ENCODE measurements around the gene SORL1.
"Not testable (repeated sequence)": the region's sequence is repeated elsewhere in the genome, so short reads cannot be mapped to it uniquely, and the experiment has no call there.

SORL1 gene

DNA sequence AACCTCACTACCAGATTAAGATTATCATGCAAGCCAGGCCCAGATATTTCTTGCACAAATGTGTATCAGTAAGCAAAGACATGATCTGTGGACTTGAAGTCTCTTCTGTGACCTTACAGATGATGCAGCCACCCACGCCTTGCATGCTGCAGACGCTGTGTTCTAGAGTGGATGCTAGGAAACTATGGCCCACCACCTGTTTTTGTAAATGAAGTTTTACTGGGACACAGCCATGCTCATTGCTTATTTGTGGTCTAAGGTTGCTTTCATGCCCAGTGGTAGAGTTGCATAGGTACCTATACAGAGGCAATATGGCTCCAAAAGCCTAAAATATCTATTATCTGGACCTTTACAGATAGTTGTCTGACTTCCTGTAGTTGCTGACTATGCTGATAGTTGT, 48.2 kb downstream of the SORL1 start:
- DNase-seq, result no peak

DNA sequence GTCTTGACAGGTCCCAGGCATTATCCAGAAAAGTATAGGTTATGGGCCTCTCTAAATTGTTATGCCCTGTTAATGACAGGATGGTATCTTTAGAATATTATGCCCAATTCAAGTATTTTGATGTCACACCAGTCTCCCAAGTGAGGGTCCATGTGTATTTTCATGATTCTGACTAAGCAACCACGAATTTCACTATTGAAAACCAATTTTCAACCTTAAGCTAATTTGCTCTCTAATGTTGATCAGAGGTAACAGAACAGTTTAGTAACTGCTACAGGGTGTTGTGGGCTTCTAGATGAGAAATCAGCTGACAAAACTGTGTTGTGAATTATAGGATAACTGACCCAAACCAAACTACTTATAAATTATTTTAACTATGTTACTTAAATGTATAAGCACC, 48.6 kb downstream of the SORL1 start:
- DNase-seq, result no peak

GRCh38 chr11:121503051-121503450, 50.9 kb downstream of the SORL1 start:
- DNase-seq, result no peak

DNA sequence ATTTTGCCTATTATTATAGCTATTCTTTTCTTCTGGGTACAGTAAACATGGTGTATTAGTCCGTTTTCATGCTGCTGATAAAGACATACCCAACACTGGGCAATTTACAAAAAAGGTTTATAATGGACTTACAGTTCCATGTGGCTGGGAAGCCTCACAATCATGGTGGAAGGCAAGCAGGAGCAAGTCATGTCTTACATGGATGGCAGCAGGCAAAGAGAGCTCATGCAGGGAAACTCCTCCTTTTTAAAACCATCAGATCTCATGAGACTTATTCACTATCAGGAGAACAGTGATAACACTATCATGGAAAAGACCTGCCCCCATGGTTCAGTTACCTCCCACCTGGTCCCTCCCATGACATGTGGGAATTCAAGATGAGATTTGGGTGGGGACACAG, 54.1 kb downstream of the SORL1 start:
- DNase-seq, result not testable (repeated sequence)

GRCh38 chr11:121508449-121508848, 56.3 kb downstream of the SORL1 start:
- no peak for DNase-seq

GRCh38 chr11:121510438-121510837, 58.3 kb downstream of the SORL1 start:
- DNase-seq, result no peak

DNA sequence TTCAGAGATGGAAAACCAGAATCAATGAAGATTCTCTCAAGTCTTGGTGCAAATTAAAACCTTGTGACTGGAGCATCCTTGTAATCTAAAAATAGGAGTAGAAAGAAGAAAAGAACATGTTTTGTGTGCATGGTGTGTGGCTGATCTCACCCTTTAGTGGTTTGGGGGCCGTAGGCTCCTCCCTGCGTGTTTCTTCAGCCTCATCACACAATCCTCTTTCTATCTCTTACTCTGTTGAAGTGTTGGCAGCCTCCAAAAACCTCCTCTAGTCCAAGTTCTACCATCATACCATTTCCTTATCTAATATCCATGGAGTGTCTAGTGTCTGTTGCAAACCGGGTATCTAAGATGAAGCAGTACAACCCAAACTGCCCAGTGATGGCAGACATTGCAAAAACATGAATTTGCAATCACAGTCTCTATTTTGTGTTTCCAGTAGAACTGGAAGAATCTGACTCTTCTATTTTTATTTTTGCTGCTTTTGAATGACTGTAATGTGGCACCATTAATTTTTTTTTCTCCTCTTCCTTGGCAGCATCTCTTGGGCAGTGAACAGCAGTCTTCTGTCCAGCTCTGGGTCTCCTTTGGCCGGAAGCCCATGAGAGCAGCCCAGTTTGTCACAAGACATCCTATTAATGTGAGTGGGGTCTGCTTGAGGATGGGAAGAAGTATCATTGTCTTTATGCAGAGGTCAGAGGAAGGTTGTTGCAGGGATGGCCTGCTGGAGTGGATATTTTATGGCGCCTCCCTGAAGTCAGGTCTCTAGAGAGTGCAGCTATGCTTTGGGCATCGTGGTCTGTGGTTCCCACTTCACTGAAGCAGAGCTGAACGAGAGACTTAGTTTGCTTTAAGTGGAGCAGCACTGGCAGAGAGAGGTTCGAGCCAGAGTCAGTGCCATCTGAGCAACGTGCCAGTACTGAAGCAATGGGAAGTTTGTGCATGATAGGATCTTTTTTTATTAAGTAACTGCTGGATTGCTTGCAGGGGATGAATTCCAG, 60.7 kb downstream of the SORL1 start:
- DNase-seq, result no peak

- DNase-seq, result no peak
Measured at GRCh38 chr11:121513807-121514206, 61.7 kb downstream of the SORL1 start.

DNA sequence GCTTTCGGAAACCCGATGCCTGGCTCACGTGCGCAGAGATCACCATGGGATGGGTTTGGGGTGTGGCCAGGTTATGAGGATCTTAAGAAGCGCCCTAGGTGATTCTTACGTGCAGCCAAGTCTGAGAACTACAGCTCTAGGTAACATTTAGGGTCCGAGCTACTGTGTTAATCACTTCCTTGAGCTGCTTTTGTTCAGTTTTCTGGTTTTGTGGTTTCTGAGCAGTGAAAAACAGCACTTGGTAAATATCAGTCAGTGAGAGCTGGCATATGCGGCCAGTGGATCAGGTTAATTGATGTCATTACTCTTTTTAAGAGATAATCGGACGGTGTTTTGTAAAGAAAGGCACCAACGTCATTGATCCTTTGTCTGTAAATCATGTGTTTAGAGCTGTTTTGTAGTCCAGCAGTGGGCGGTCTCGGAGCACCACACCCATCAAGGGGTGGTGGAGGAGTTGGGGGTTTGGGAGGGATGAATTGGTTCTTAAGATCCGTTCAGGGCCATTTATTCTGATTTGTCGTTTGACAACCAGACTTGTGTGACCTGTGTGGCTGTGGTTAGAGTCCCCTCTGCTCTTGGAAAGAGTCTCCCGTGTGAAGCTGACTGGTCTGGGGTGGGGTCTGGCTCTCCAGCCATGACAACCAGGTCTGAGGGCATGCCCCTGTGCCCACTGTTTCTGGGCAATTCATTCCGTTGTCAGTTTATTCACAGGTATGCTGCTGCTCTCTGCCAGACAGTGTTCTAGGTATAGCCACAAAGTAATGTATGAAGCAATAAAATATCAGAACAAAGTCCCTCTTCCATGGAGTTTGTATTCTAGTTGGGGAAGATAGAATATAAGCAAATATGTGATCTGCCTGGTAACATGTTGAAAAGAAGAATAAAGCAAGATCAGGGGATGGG, 62.6 kb downstream of the SORL1 start:
- peak; percentile 17 for DNase-seq

DNA sequence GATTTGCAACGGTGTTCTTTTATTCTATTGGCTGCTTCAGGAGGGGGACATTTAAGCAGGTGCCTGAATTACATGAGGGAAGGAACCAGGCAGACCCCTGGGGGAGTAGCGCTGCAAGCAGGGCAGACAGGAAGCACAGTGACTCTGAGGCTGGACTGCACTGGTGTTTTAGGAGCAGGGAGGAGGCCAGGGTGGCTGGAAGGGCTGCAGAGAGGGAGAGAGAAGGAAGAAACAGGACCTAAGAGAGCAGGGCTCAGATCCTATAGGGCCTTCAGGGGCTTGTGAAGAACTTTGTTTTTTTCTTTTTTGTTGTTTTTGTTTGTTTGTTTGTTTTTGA, 63.2 kb downstream of the SORL1 start:
- no peak for DNase-seq

GRCh38 chr11:121517996-121518395, 65.9 kb downstream of the SORL1 start:
- no peak for DNase-seq

DNA sequence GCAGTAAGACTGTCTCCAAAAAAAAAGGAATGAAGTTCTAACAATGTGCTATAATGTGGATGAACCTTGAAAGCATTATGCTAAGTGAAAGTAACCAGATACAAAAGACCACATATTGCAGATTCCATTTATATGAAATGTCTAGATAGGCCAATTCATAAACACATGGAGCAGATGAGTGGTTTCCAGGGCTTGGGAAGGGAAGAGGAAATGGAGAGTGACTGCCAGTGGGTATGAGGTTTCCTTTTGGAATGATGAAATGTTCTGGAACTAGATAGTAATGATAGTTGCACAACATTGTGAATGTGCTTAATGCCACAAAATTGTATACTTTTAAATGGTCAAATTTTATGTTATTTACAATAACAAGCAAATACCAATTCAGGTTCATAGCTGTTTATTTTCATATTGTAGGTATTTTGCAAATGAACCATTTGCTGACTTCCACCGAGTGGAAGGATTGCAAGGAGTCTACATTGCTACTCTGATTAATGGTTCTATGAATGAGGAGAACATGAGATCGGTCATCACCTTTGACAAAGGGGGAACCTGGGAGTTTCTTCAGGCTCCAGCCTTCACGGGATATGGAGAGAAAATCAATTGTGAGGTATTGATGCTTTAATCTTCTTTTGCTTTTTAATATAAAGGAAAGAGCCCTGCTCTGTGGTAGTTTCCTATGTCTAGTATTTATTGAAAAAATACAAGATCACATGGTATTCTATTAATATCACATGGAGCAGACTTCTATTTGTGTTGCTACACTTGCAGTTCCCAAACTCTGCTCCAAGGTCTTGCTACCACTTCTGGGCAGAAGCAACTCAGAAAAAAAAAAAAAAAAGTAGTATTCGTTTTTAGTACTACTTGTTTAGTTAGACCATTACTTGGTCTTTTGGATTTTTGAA, 68.4 kb downstream of the SORL1 start:
- no peak for DNase-seq

- DNase-seq, result no peak
Measured at GRCh38 chr11:121521145-121522042, 69.3 kb downstream of the SORL1 start.

GRCh38 chr11:121522043-121522941, 70.2 kb downstream of the SORL1 start:
- DNase-seq, result no peak

- DNase-seq, result no peak
Measured at GRCh38 chr11:121523581-121524232, 71.6 kb downstream of the SORL1 start.

GRCh38 chr11:121524233-121524631, 72.1 kb downstream of the SORL1 start:
- DNase-seq, result no peak

DNA sequence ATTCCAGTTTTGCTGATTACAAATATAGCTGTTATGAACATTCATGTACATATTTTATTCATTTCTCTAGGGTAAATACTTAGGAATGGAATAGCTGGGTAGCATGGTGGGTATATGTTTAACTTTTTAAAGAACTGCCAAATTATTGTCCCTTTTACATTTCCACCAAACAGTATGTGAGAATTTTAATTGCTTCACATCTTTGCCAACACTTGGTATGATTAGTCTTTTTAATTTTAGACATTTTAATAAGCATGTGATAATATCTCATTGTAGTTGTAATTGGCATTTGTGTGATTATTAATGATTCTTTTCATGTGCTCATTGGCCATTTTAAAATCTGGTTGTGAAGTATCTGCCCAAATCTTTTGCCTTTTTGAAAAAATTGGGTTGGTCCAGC, 73.3 kb downstream of the SORL1 start:
- no peak for DNase-seq

GRCh38 chr11:121530257-121530656, 78.1 kb downstream of the SORL1 start:
- DNase-seq, result no peak

DNA sequence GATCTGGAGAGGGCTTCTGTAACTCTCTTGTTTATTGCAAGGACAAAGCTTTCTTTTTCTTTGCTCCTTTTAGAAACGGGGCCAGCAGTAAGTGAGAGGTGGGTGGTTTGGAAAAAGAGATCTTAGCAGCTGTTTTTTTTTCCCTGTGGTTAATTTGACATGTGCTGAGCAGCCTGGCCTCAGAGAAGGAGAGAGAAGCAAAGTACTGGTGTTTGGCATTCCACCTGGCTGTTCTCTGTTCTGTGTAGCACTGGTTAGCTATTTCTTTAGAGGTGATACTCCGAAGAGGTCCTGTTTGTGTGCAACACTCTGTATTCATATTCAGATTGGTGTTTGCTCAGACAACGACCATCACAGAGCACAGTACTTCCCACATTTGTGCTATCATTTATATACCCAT, 81.5 kb downstream of the SORL1 start:
- DNase-seq, result no peak

Data from right kidney (tissue), 1 donor.